Liver (tissue), 3 donors: Measurements from ENCODE around the gene SMIM26.

Experiments
- EGR1 ChIP-seq, 2 donors: IDR thresholded peaks; 2 replicates each; pipeline ENCODE4 v1.6.1; 2016 to 2018; ENCODE audit warnings: antibody characterized with exemption in 2 of 2, low read depth in 2 of 2
- JUND ChIP-seq, 2 donors: IDR thresholded peaks; 2 replicates each; pipeline ENCODE4 v1.6.1; 2016; ENCODE audit warnings: antibody characterized with exemption in 2 of 2
- TAF1 ChIP-seq: conservative IDR thresholded peaks from 2 replicates; pipeline ENCODE4 v1.6.1; 2016; ENCODE audit warnings: antibody characterized with exemption, mild to moderate bottlenecking
- YY1 ChIP-seq: IDR thresholded peaks from 2 replicates; pipeline ENCODE4 v1.6.1; 2016; ENCODE audit warnings: antibody characterized with exemption, mild to moderate bottlenecking
- TF ChIP-seq, protein P1 (sequence below): fragments of 150-350 bp; IDR thresholded peaks from 2 replicates; pipeline ENCODE4 v1.5.1; 2017; ENCODE audit warnings: improper control_type of control experiment, low read depth, low read length; ENCODE audit not compliant: missing input control
- TF ChIP-seq, protein P2 (sequence below): IDR thresholded peaks from 2 replicates; pipeline ENCODE4 v1.6.1; 2016; ENCODE audit warnings: antibody characterized with exemption
- TF ChIP-seq, protein P3 (sequence below): IDR thresholded peaks from 2 replicates; pipeline ENCODE4 v1.6.1; 2016; ENCODE audit warnings: antibody characterized with exemption, mild to moderate bottlenecking
- donor health status: healthy.
- donor health status: healthy.

DNA sequence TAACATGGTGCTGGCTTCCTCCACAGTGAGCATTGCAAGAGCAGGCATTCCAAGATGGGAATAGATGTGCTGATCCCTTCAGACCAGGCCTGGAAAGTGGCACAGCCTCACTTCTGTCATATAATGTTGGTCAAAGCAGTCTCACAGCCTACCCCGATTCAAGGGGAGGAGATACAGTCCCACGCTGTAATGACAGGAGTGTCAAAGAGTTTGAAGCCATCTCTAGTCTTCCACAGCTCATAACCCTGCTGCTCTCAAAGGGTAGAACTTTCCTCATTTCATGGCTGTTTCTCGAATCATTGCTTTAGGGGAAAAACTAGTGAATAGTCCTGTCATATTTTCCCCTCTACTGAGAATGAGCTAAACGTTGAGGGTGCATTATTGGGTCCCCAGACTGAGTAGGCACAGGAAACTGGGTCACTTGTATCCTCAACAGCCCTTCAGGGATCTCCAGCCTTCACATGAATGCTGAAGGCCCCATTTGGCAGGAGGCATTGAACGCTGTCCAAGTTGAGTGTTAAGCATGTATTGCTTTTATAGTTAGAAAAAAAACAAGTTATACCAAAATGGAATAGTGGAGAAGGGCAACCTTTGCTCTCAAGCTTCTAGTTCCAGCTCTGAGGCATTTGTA is 47.9 kb downstream of the SMIM26 start:
- no peak for TF ChIP-seq YY1
- TF ChIP-seq, protein P1, sequence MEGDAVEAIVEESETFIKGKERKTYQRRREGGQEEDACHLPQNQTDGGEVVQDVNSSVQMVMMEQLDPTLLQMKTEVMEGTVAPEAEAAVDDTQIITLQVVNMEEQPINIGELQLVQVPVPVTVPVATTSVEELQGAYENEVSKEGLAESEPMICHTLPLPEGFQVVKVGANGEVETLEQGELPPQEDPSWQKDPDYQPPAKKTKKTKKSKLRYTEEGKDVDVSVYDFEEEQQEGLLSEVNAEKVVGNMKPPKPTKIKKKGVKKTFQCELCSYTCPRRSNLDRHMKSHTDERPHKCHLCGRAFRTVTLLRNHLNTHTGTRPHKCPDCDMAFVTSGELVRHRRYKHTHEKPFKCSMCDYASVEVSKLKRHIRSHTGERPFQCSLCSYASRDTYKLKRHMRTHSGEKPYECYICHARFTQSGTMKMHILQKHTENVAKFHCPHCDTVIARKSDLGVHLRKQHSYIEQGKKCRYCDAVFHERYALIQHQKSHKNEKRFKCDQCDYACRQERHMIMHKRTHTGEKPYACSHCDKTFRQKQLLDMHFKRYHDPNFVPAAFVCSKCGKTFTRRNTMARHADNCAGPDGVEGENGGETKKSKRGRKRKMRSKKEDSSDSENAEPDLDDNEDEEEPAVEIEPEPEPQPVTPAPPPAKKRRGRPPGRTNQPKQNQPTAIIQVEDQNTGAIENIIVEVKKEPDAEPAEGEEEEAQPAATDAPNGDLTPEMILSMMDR, result no peak
- no peak for TF ChIP-seq EGR1 (IDR thresholded peaks at IDR 0.05; ENCODE audit: low read depth in 2 of 2)
- TF ChIP-seq TAF1, result no peak
- TF ChIP-seq, protein P2, sequence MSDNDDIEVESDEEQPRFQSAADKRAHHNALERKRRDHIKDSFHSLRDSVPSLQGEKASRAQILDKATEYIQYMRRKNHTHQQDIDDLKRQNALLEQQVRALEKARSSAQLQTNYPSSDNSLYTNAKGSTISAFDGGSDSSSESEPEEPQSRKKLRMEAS, result no peak
- no peak for TF ChIP-seq JUND (IDR thresholded peaks at IDR 0.05)
- TF ChIP-seq, protein P3, sequence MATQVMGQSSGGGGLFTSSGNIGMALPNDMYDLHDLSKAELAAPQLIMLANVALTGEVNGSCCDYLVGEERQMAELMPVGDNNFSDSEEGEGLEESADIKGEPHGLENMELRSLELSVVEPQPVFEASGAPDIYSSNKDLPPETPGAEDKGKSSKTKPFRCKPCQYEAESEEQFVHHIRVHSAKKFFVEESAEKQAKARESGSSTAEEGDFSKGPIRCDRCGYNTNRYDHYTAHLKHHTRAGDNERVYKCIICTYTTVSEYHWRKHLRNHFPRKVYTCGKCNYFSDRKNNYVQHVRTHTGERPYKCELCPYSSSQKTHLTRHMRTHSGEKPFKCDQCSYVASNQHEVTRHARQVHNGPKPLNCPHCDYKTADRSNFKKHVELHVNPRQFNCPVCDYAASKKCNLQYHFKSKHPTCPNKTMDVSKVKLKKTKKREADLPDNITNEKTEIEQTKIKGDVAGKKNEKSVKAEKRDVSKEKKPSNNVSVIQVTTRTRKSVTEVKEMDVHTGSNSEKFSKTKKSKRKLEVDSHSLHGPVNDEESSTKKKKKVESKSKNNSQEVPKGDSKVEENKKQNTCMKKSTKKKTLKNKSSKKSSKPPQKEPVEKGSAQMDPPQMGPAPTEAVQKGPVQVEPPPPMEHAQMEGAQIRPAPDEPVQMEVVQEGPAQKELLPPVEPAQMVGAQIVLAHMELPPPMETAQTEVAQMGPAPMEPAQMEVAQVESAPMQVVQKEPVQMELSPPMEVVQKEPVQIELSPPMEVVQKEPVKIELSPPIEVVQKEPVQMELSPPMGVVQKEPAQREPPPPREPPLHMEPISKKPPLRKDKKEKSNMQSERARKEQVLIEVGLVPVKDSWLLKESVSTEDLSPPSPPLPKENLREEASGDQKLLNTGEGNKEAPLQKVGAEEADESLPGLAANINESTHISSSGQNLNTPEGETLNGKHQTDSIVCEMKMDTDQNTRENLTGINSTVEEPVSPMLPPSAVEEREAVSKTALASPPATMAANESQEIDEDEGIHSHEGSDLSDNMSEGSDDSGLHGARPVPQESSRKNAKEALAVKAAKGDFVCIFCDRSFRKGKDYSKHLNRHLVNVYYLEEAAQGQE, result no peak
